Measurements from ENCODE around the gene GTF2I.
A peak's percentile ranks its signal among the peaks of the same experiment; 100 is the strongest.
"Not testable (repeated sequence)": the region's sequence is repeated elsewhere in the genome, so short reads cannot be mapped to it uniquely, and the experiment has no call there.

Gene GTF2I

DNA sequence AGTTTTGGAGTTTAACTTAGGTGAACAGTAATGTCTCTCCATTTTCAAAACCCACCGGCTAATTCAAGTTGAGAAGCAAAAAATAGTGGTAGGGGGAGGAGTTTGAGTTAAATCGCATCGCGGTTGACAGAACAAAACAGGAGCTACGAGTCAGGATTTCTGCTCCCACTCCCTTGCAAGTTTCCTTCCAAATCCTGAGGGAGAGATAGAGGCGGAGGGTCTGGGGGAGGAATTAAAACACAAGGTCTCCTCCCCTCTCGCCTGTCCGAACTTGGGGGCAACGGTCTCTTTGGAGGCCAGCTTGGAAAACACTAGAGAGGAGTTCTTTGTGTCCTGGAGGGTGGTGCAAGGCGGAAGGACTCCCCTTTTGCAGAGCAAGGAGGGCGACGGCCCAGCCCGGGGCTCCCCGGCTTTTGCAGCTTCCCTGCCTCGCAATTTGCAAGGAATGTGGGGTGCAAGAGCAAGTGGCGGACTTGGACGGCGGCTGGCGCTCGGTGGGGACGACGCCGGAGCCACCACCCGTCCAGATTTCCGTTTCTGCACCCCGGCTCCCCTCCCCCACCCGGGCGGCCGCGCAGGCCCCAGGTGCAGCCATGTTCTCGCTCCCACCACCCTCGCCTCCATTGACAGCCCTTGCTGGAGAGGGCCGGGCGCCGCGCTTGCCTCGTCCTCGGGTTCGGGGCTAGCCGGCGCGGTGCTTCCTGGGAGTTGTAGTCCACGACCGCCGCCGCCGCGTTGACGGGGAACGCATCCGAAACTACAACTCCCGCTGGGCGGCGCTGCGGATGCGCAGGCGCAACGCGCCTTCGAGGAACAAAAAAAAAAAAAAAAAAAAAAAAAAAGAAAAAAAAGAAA lies 454 bp upstream of the GTF2I start:
- peak; percentile 98 for DNase-seq

DNA sequence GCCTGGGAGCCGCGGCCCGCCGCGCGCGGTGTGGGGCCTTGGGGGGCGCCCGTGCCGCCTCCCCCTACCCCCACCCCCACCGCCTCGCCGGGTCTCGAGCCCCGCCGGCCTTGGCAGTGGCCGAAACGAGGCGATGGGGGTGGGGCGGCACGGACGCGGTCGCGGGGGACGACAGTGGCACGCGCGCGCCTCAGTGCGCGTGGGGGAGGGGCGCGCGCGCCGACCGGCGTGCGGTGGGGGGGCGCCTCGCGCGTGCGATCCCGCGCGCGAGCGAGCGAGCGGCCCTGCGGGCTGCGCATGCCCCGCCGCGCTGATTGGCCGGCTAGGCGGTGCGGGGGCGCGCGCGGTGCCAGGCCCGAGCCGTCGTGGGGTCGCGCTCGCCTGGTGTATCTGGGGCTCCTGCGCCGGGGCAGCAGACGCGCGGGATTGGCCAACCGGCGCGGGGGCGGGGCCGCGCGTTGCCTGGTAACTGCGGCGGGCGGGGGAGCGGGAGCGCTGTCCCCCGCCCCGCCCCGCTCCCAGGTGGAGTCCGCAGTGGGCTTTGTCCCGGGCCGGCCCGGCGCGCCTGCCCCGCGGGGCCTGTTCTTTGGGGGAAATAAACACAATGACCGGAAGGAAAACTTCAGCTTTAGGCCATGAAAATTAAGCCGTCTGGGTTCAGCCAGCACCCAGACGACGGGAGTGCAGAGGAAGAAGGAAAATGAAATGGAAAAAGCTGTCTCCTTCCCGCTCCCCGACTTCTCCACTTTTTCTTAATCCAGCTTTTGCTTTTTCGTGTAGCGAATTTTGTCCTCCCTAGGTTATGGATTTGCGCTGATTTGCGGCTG lies 873 bp downstream of the GTF2I start:
- peak; percentile 89 for DNase-seq

DNA sequence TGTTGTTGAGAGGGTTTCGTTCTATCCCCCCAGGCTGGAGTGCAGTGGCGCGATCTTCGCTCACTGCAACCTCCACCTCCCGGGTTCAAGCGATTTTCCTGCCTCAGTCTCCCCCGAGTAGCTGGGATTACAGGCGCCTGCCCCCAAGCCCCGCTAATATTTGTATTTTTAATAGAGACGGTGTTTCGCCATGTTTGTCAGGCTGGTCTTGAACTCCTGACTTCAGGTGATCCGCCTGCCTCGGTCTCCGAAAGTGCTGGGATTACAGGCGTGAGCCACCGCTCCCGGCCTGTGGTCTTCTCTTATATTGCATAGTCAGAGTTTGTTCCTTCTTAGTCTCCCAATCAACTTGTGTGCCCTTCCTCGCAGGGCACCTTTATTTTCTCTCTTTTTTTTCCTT lies 2.7 kb downstream of the GTF2I start:
- not testable (repeated sequence) for DNase-seq

DNA sequence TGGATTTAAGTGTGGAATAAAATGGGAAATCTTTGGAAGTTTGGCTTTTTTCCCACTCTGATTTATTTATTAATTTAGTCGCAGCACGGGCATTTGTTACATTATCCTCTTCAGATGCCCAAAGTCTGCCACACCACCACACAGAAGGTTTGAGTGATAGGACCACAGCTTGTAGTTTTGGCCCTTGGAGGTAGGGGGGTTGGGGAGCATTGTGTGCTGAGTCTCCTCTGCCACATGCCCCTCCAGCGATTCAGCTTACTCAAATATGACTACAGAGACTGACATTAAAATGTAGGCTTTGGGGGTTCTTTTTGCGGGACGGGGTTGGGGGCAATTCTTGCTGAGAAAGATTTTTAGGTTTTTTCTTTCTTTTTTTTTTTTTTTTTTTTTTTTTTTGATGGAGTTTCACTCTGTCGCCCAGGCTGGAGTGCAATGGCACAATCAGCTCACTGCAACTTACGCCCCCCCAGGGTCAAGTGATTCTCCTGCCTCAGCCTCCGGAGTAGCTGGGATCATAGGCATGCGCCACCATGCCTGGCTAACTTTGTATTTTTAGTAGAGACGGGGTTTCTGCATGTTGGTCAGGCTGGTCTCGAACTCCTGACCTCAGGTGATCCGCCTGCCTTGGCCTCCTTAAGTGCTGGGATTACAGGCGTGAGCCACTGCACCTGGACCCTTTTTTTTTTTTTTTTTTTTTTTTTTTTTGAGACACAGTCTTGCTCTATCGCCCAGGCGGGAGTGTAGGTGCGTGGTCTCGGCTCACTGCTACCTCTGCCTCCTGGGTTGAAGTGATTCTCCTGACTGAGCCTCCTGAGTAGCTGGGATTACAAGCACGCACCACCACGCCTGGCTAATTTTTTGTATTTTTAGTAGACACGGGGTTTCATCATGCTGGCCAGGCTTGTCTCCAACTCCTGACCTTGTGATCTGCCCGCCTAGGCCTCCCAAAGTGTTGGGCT lies 4.6 kb downstream of the GTF2I start:
- DNase-seq, result not testable (repeated sequence)

DNA sequence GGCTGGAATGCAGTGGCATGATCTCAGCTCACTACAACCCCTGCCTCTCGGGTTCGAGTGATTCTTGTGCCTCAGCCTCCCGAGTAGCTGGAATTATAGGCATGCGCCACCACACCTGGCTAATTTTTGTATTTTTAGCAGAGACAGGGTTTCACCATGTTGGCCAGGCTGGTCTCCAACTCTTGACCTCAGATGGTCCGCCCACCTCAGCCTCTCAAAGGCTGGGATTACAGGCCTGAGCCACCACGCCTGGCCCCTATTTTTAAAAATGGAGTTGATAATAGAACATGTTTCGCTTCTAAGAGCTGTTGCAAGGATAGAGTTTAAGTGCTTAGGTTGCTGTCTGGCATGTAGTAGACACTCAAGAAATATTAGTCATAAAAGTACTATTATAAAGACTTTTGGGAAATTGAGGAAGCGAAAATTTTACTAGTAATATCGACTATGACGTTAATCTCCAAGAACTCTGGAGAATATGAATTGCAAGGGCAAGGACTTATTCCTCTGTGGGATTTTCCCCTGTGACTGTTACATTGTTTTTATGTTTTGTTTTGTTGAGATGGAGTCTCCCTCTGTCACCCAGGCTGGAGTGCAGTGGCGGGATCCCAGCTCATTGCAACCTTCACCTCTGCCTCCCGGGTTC lies 7.9 kb downstream of the GTF2I start:
- no peak for DNase-seq

DNA sequence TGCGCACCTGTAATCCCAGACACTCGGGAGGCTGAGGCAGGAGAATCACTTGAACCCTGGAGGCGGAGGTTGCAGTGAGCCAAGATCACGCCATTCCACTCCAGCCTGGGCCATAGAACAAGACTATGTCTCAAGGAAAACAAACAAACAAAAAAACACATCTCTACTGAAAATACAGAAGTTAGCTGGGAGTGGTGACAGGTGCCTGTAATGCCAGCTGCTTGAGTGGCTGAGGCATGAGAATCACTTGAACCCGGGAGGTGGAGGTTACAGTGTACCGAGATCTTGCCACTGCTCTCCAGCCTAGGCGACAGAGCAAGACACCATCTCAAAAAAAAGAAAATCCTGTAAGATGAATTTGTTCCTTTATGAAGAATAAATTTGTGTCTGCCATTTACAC lies 9.5 kb downstream of the GTF2I start:
- DNase-seq, result not testable (repeated sequence)

DNA sequence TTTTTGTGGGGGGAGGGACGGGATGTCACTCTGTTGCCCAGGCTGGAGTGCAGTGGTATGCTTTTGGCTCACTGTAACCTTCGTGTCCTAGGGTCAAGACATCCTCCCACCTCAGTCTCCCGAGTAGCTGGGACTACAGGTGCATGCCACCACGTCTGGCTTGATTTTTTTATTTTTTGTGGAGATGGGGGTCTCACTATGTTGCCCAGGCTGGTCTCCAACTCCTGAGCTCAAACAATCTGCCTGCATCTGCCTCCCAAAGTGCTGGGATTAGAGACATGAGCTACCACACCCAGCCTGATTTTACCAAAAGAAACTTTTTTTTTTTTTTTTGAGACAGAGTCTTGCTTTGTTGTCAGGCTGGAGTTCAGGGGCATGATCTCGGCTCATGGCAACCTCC lies 10.0 kb downstream of the GTF2I start:
- not testable (repeated sequence) for DNase-seq

DNA sequence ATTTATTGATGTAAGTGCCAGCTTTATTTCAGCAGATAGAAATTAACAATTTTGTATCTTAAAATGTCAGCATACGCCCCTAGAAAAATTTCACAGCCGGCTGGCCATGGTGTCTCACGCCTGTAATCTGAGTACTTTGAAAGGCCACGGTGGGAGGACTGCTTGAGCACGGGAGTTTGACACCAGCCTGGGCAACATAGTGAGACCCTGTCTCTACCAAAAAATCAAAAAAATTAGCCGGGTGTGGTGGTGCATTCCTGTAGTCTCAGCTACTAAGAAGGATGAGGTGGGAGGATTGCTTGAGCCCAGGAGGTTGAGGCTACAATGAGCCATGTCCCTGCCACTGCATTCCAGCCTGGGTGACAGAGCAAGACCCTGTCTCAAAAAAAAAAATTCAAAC lies 14.1 kb downstream of the GTF2I start:
- DNase-seq, result no peak

DNA sequence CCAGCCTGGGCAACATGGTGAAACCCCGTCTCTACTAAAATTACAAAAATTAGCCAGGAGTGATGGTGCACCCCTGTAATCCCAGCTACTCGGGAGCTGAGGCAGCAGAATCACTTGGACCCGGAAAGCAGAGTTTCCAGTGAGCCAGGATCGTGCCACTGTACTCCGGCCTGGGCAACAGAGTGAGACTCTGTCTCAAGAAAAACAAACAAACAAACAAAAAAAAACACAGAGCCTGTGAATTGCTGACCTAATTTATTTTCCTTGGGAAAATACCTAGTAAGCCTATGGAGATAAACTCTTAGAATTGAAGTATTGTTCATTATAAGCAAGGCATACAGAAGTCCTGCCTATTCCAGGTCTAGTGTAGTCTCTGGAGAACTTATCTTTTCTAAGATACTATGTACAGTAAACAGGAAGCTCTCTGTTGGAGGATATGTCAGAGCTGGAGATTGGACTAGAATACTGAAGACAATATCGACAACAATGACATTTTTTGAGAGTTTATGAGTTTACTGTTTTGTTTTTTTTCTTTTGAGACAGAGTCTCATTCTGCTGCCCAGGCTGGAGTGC lies 14.9 kb downstream of the GTF2I start:
- DNase-seq, result no peak

DNA sequence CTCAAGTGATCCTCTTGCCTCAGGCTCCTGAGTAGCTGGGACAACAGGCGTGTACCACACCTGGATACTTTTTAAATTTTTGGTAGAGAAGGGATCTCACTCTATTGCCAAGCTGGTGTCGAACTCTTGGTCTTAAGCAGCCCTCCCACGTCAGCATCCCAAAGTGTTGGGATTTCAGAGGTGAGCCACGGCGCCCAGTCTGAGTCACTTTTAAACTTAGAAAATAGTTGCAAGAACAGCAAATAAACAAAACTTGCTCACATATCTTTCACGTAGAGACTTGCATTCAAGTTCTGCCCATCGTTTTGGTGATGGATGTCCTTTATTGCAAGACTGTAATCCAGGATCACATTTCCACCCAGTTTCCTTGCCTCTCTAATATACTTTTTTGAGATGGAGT lies 16.6 kb downstream of the GTF2I start:
- no peak for DNase-seq

DNA sequence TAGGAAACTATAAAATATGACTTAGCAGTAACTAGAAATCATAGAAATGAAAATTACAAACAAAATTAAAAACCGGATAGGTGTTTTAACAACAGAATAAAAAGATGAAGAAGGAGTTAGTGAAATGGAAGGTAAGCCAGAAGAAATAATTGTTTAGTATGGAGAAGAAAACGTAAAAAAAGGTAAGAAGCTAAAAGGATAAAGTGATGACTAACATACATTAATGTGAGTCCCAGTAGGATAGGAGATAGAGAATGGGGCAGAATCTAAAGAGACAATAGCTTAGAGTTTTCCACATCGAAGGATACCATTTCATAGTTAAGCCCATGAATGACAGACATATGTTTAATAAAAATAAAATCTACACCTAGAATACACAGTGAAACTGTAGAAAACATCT lies 25.3 kb downstream of the GTF2I start:
- no peak for DNase-seq

DNA sequence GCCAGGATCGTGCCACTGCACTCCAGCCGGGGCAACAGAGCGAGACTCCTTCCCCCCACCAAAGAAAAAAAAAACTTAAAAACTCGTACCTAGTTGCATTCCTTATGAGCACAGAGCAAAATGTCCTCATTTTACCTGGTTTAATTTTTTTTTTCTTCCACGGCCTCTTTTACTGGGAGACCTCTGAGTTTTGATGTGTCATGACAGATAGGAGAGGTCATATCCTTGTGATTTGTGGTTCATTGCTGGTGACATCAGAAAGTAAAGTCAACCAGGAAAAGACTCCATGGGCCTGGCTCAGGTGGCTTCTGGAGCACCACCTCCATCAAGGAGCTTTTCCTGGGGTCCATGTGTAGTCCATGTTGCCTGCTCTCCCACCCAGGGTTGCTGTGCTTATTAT lies 26.3 kb downstream of the GTF2I start:
- no peak for DNase-seq

DNA sequence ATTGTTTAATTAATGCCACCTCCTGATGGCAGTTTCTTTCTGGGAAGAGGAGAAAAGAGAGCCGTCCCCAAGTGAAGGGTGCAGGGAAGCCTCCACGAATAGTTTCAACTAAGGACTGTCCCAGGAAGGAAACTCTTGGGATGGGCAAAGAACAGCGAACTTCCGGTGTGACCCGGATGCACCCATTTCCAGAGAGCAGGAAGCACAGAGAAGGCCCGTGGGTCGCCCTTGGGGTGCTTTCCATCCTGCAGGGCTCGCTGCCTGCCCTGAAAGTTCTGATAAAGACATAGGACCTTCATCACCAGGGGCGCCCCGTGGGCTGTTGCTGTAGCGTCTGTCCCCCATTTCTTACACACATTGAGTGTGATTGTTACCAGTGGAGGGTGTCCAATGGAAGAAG lies 27.0 kb downstream of the GTF2I start:
- DNase-seq, result no peak

DNA sequence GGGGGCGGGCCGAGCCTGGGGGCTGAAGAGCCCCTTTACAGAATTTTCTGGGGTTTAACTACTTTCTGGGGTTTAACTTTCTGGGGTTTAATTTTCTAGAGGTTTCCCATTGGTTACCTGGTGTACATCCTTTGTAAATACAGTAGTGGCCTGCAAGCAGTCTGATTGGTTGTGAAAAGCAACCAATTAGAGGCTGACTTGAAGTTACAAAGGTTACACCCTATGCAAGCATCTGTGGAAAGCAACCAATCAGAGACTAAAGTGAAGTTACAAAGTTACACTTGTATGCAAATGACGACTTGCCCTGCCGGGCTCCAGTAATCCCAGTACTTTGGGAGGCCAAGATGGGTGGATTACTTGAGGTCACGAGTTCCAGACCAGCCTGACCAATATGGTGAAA lies 27.4 kb downstream of the GTF2I start:
- DNase-seq, result no peak

DNA sequence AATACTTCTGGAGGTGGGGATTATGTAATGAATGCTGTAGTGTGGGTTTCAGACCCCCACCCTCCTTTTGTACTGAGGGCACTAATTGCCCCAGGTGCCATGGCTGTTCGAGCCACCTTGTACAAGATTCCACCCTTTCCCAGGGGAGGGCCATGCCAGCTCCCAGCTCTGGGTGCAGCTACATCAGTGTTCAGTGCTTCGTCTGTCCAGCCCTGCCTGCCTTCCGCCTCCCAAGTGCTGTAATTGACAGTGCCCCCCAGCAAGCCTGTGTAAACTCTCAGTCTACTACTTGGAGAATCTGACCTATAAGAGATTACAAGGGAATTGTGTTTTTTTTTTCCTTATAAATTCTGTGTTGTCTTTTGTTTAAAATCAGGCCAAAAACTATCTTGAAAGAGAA lies 33.0 kb downstream of the GTF2I start:
- DNase-seq, result no peak

DNA sequence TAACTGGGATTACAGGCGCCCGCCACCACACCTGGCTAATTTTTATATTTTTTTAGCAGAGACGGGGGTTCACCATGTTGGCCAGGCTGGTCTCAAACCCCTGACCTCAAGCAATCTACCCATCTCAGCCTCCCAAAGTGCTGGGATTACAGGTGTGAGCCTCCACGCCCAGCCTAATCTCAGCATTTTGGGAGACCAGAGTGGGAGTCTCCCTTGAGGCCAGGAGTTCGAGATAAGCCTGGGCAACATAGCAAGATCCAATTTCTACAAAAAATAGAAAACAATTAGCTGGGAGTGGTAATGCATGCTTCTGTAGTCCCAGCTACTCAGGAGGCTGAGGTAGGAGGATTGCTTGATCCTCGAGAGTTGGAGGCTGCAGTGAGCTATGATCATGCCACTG lies 46.9 kb downstream of the GTF2I start:
- not testable (repeated sequence) for DNase-seq

DNA sequence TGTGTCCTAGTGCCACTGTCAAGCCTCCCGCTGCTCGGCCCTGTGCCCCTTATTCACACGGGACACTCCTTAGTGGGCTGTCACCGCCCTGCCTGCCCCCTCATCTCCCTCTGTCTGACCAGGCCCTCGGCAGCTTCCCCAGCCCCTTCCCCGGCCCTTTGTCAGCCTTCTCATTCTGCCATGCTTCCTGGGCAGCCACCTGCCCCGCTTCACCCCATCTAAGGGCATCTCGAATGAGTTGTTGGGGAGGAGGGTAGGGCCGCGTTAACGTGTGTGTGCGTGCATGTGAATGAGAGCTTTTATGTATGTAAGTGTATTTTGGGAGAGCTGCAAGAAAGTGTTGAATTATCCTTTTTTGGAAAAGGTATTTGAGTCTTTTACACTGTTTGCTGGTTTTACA lies 49.7 kb downstream of the GTF2I start:
- no peak for DNase-seq

DNA sequence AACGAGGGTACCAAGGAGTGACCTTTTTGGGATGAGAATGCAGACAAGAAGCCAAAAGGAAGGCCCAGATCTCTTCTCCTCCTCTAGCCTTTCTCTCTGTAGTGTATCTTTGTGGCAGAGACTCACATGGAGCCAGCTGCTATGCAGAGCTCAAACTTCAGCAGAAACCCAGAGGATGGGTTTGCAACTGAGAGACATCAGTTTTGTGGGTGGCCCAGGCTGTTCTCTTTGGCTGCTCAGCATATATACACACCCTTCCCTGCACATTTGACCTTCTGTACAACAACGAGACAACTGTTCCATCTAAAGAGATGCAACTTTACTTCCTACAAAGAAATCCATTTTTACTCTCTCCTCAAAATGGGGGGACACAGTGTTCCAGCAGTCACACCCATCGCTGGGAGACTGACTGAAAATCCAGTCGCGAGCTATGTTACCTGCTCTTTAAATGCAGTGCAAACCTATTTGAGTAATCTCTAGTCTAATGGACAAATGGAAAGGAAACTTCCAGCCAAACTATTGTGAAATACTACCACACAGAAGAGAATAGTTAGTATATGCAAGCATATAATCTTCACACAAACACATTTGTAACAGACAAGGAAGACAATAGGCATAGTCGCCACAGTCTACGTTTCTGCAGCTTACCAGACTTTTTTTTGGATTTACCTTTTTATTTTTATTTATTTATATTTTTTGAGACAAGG lies 51.2 kb downstream of the GTF2I start:
- no peak for DNase-seq

DNA sequence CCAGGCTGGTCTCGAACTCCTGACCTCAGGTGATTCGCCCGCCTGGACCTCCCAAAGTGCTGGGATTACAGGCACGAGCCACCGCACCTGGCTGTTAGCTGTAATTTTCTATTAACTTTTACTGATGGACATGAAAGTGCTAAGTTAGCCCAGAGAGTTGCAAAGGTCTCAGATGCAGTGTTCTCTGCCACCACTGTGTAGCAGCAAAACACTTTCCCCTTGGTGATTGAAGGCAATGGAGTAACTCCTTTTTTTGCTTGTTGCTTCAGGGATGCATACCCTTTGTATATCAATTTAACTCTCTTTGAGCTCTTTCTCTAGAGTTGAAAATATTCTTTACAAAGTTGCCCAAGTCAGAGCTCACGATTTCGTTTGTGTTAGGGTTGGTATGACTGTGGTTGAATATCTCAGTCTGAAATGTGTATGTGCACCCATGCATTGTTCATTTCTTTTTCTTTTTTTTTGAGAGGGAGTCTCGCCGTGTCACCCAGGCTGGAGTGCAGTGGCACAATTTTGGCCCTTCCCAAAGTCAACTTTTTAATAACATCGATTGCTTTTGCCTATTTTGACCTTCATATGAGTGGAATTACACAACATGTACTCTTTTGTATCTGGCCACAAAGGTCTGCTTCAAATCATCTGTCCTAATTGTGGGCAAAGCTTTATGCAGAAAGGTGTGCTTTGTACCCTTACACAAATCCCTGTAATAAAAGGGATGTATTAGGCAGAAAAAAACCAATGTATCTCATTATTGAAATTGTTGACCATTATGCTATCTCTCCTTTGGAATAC lies 52.6 kb downstream of the GTF2I start:
- DNase-seq, result no peak

DNA sequence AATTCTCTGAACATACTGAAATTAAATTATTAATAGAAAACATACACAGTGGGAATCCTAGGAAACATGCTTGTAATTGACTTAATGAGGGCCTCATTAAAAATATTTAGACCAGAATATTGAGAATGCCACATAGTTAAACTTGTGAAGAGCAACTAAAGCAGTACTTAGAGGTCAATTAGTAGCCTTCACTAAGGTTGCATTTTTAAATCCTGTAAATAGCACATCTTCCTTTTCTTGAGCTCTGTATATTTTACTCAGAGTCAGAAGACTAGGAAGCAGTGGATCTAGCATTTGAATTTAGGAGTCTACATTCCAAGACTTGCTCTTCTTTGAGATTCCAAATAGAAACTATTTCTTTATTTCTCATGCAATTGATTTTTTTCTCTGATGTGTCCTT lies 56.0 kb downstream of the GTF2I start:
- DNase-seq, result no peak

DNA sequence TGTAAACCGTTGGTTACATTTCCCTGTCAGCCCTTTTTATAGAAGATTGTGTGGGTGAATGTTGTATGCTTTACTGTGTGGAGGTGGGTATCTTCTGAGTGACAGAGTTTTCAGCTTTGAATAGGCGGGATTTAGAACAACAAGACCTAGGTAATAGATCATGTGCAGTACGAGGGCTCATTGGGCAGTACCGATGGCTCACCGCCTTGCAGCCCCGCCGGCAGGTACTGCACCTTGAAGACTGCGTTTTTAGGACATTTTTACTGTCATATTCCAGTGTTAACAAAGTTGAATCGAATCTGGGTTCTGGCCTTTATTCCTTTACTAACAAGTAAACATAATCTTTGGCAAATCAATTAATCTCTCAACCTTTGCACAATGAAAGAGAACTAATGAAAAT lies 60.4 kb downstream of the GTF2I start:
- no peak for DNase-seq
